IPS-18c (cell line): ENCODE measurements around the gene FBXO4.
"Not testable (repeated sequence)": the region's sequence is repeated elsewhere in the genome, so short reads cannot be mapped to it uniquely, and the experiment has no call there.

Experiments
- H3K4me3 ChIP-seq: 2 replicates; pipeline ENCODE4 v1.7.0; 2013; ENCODE audit warnings: low read depth, mild to moderate bottlenecking, low read length, moderate library complexity; ENCODE audit not compliant: insufficient read depth
- H3K9me3 ChIP-seq: one replicate; pipeline ENCODE4 v1.6.1; 2013; ENCODE audit warnings: mild to moderate bottlenecking, low read length, moderate library complexity; ENCODE audit not compliant: control insufficient read depth, insufficient read depth

The FBXO4 gene

GRCh38 chr5:41906151-41906550 lies 18.9 kb upstream of the FBXO4 start:
- no peak overlapping the region for H3K4me3 ChIP-seq
- no peaks in the 10 kb centered on the region for H3K9me3 ChIP-seq

GRCh38 chr5:41908374-41909079 lies 16.6 kb upstream of the FBXO4 start:
- Histone ChIP-seq H3K4me3 (no peak overlapping the region), H3K9me3 (no peaks in the 10 kb centered on the region)

GRCh38 chr5:41918105-41918504 lies 7.0 kb upstream of the FBXO4 start:
- no peaks in the 10 kb centered on the region for H3K9me3 ChIP-seq
- H3K4me3 ChIP-seq, result no peak overlapping the region

- Histone ChIP-seq H3K4me3 (no peak overlapping the region), H3K9me3 (no peaks in the 10 kb centered on the region)
These were observed 3.9 kb upstream of the FBXO4 start for GRCh38 chr5:41921166-41921565.

- Histone ChIP-seq H3K4me3 (no peak overlapping the region), H3K9me3 (no peaks in the 10 kb centered on the region)
These were observed 3.2 kb upstream of the FBXO4 start for GRCh38 chr5:41921874-41922273.

- Histone ChIP-seq H3K4me3 (peak overlapping the region; percentile 63; the same call in 1 of the 2 replicates), H3K9me3 (no peaks in the 10 kb centered on the region)
These were observed 582 bp upstream of the FBXO4 start for GRCh38 chr5:41924526-41924871.

GRCh38 chr5:41925555-41925951 lies 472 bp downstream of the FBXO4 start:
- Histone ChIP-seq H3K4me3 (peak overlapping the region; percentile 63), H3K9me3 (no peaks in the 10 kb centered on the region)

GRCh38 chr5:41927604-41928003 lies 2.5 kb downstream of the FBXO4 start:
- Histone ChIP-seq H3K9me3 (no peaks in the 10 kb centered on the region), H3K4me3 (no peak overlapping the region)

GRCh38 chr5:41929035-41929434 lies 4.0 kb downstream of the FBXO4 start:
- no peak overlapping the region for H3K4me3 ChIP-seq

GRCh38 chr5:41932770-41933169 lies 7.7 kb downstream of the FBXO4 start:
- Histone ChIP-seq H3K4me3 (no peak overlapping the region), H3K9me3 (no peaks in the 10 kb centered on the region)

More at GRCh38 chr5:41929035-41929434, 4.0 kb downstream of the FBXO4 start:
- no peaks in the 10 kb centered on the region for H3K9me3 ChIP-seq

- no peaks in the 10 kb centered on the region for H3K9me3 ChIP-seq
- no peak overlapping the region for H3K4me3 ChIP-seq
These were observed 10.5 kb downstream of the FBXO4 start for GRCh38 chr5:41935544-41935943.

GRCh38 chr5:41940641-41941040 lies 15.6 kb downstream of the FBXO4 start:
- H3K4me3 ChIP-seq, result no peak overlapping the region

GRCh38 chr5:41945332-41945955 lies 20.4 kb downstream of the FBXO4 start:
- not testable (repeated sequence) for H3K9me3 ChIP-seq, H3K4me3 ChIP-seq

More at GRCh38 chr5:41940641-41941040, 15.6 kb downstream of the FBXO4 start:
- H3K9me3 ChIP-seq, result no peaks in the 10 kb centered on the region

- Histone ChIP-seq H3K9me3 (no peaks in the 10 kb centered on the region), H3K4me3 (no peak overlapping the region)
These were observed 26.1 kb downstream of the FBXO4 start for GRCh38 chr5:41951224-41951623.

GRCh38 chr5:41954286-41954685 lies 29.2 kb downstream of the FBXO4 start:
- no peak overlapping the region for H3K4me3 ChIP-seq
- H3K9me3 ChIP-seq, result no peaks in the 10 kb centered on the region

GRCh38 chr5:41955432-41956024 lies 30.4 kb downstream of the FBXO4 start:
- Histone ChIP-seq H3K4me3 (no peak overlapping the region), H3K9me3 (no peaks in the 10 kb centered on the region)

GRCh38 chr5:41956943-41957342 lies 31.9 kb downstream of the FBXO4 start:
- Histone ChIP-seq H3K4me3 (no peak overlapping the region), H3K9me3 (no peaks in the 10 kb centered on the region)

- Histone ChIP-seq H3K9me3 (no peaks in the 10 kb centered on the region), H3K4me3 (no peak overlapping the region)
These were observed 35.4 kb downstream of the FBXO4 start for GRCh38 chr5:41960481-41960880.
